Lung (tissue), 12 donors: Measurements from ENCODE around the gene CLASRP. TPM values are rescaled to one million over a fixed set of nuclear protein-coding genes. Genes with fewer than 3 reads are reported as not detected.

Experiments
- ATAC-seq: fragments of 200-7000 bp; cut with Tn5 transposase; one replicate; pipeline ENCODE4 v1.9.1; 2020; ENCODE audit warnings: moderate number of reproducible peaks; ENCODE audit not compliant: insufficient read depth, low FRiP score
- DNase-seq, 3 donors: peaks; one replicate each; pipeline ENCODE4 v3.0.0-alpha.2; 2013 to 2017
- H3K27ac ChIP-seq, 2 donors: one replicate each; pipeline ENCODE4 v1.5.1; 2013; ENCODE audit warnings: mild to moderate bottlenecking in 2 of 2, moderate library complexity in 2 of 2, control low read depth in 1 of 2, inconsistent platforms in 1 of 2, low read depth in 1 of 2, low read length in 1 of 2
- H3K27me3 ChIP-seq, 3 donors: one replicate each; pipeline ENCODE4 v1.5.1; 2013; ENCODE audit warnings: low read length in 2 of 3; ENCODE audit not compliant: control insufficient read depth in 3 of 3, insufficient read depth in 3 of 3
- H3K36me3 ChIP-seq, 4 donors: one replicate each; pipeline ENCODE4 v1.5.1; 2013; ENCODE audit warnings: low read length in 4 of 4, mild to moderate bottlenecking in 1 of 4, moderate library complexity in 1 of 4; ENCODE audit not compliant: control insufficient read depth in 4 of 4, insufficient read depth in 4 of 4
- H3K4me1 ChIP-seq, 5 donors: one replicate each; pipeline ENCODE4 v1.5.1; 2013; ENCODE audit warnings: low read length in 5 of 5, mild to moderate bottlenecking in 2 of 5, moderate library complexity in 1 of 5; ENCODE audit not compliant: control insufficient read depth in 5 of 5, insufficient read depth in 5 of 5
- H3K4me3 ChIP-seq: one replicate; pipeline ENCODE4 v1.5.1; 2013; ENCODE audit warnings: mild to moderate bottlenecking, control low read depth, moderate library complexity
- H3K9ac ChIP-seq, 2 donors: one replicate each; pipeline ENCODE4 v1.5.1; 2013; ENCODE audit warnings: low read length in 2 of 2, control low read depth in 1 of 2; ENCODE audit not compliant: insufficient read depth in 1 of 2
- H3K9me3 ChIP-seq, 4 donors: one replicate each; pipeline ENCODE4 v1.5.1; 2013; ENCODE audit warnings: low read length in 3 of 4, mild to moderate bottlenecking in 1 of 4, moderate library complexity in 1 of 4; ENCODE audit not compliant: control insufficient read depth in 4 of 4, insufficient read depth in 3 of 4
- WGBS, 2 donors: extraction: QIAGEN DNeasy Blood & Tissue Kit; methylation state at CpG; one replicate each; pipeline ENCODE4 v1.1.7; 2013; 5-methylcytosine and 5-hydroxymethylcytosine counted together
- polyA plus RNA-seq, 2 donors: library from polyadenylated mRNA; stranded (reverse); fragments of 200-250 nt; gene quantifications; one replicate each; pipeline ENCODE4 v1.2.1, GENCODE V29; 2013
- total RNA-seq, 2 donors: library from RNA; depleted of rRNA in 1 of 2; stranded (reverse); fragments of >200 nt in 1 of 2; gene quantifications; one replicate each; pipeline ENCODE4 v1.2.1, GENCODE V29; 2014 to 2021
- TF ChIP-seq, protein P1 (sequence below): IDR thresholded peaks from 2 replicates; pipeline ENCODE4 v1.5.1; 2012; ENCODE audit warnings: mild to moderate bottlenecking; ENCODE audit errors: control extremely low read depth, extremely low read depth
- donor health status: control.
- donor health status: control.
- donor health status: Bipolar disorder and iron deficiency.
- donor health status: healthy.
- donor health status: DM: yes; HTN: yes; CAD: no.

CLASRP gene
- total and polyA plus RNA-seq, 4 donors, result 23.9 to 107 (median 57.6) TPM

DNA sequence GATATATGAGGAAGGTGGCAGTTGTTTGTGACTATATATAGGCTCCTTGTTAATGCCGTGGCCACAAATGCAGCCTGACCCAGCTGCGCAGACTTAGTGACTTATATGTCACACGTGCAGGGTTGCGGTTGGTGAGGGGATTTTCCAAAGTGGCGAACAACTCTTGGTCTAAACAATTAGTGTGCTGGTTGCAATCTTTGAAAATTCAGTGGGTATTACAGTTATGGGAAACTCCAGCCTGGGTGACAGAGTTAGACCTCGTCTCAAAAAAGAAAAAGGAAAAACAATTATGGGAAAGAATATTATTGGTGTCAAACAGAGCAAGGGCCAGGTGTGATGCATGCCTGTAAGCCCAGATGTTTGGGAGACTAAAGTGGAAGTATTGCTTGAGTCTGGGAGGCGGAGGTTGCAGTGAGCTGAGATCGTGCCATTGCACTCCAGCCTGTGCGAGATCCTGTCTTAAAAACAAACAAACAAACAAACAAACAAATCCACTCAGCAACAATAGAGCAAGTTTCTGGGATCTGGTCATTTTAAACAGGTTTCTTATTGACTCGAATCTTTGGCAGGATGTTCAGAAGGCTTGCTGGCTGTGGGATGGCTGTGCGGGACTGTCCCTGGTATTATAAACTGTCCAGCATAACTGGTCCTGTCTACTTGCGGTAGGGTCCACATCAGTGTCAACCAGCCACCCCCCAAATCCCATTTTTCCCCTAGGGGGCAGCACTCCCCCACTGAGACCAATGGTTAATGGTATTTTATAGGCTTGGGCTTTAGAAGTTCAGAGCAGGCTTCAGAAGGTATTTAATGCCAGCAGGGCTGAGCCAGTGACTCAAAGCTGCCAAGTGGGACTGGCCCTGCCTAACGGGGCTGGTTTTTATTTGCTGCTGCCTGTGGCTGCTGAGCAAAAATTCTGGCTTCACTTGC, 22.2 kb upstream of the CLASRP start:
- peaks cover 0 to 33% (median 0%) of the 10 kb centered on the region in 4 donors for H3K36me3 ChIP-seq
- no peaks in the 10 kb centered on the region for H3K9me3 ChIP-seq
- H3K9ac ChIP-seq, result no peak overlapping the region
- H3K4me1 ChIP-seq, result no peaks in the 10 kb centered on the region
- ATAC-seq (no peak), DNase-seq (peak; percentile 62 to 68 (median 63))
- no peaks in the 10 kb centered on the region for H3K27me3 ChIP-seq
- H3K27ac ChIP-seq, result no peak overlapping the region
- H3K4me3 ChIP-seq, result no peak overlapping the region
- TF ChIP-seq, protein P1, sequence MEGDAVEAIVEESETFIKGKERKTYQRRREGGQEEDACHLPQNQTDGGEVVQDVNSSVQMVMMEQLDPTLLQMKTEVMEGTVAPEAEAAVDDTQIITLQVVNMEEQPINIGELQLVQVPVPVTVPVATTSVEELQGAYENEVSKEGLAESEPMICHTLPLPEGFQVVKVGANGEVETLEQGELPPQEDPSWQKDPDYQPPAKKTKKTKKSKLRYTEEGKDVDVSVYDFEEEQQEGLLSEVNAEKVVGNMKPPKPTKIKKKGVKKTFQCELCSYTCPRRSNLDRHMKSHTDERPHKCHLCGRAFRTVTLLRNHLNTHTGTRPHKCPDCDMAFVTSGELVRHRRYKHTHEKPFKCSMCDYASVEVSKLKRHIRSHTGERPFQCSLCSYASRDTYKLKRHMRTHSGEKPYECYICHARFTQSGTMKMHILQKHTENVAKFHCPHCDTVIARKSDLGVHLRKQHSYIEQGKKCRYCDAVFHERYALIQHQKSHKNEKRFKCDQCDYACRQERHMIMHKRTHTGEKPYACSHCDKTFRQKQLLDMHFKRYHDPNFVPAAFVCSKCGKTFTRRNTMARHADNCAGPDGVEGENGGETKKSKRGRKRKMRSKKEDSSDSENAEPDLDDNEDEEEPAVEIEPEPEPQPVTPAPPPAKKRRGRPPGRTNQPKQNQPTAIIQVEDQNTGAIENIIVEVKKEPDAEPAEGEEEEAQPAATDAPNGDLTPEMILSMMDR, result peak; percentile 44
- WGBS, 2 donors, result 68 to 74% methylated on average over 13 of the region's 13 CpGs

DNA sequence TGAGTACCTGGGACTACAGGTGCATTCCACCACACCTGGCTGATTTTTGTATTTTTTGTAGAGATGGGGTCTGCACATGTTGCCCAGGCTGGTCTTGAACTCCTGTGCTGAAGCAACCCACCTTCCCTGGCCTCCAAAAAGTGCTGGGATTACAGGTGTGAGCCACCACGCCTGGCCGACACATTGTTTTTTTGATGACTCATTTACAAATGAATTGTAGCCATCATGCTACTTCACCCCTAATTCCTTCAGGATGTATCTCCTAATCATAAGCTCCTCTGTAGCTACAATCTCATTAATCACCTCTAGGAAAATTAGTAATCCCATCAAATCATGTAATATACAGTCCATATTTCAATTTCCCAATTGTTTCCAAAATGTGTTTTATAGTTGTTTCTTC, 19.7 kb upstream of the CLASRP start:
- WGBS, 2 donors, result 86 to 94% methylated on average over 2 of the region's 2 CpGs
- no peak overlapping the region for H3K4me3 ChIP-seq

DNA sequence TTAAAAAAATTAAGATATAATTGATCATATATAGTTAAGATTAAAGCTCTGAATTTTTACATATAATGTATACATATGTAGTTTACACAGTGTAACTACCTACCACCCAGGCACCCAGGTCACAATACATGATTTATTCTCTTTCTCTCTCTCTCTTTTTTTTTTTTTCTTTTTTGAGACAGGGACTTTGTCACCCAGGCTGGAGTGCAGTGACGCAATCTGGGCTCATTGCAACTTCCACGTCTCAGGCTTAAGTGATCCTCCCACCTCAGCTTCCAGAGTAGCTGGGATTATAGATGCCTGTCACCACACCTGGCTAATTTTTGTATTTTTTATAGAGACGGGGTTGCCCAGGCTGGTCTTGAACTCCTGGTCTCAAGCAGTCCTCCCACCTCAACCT, 18.8 kb upstream of the CLASRP start:
- Histone ChIP-seq H3K27ac (no peak overlapping the region), H3K4me1 (no peaks in the 10 kb centered on the region), H3K9me3 (no peaks in the 10 kb centered on the region), H3K9ac (no peak overlapping the region), H3K4me3 (no peak overlapping the region), H3K27me3 (no peaks in the 10 kb centered on the region), H3K36me3 (peaks cover 0 to 20% (median 0%) of the 10 kb centered on the region in 4 donors)
- TF ChIP-seq, protein P1, result no peak
- ATAC-seq, result no peak
- DNase-seq, result no peak
- WGBS, 2 donors, result 67 to 79% methylated on average over 3 of the region's 3 CpGs

More for the DNA sequence above, 19.7 kb upstream of the CLASRP start:
- TF ChIP-seq, protein P1, result no peak
- Histone ChIP-seq H3K27me3 (no peaks in the 10 kb centered on the region), H3K9ac (no peak overlapping the region), H3K27ac (no peak overlapping the region), H3K4me1 (no peaks in the 10 kb centered on the region), H3K9me3 (no peaks in the 10 kb centered on the region), H3K36me3 (peaks cover 0 to 20% (median 0%) of the 10 kb centered on the region in 4 donors)
- DNase-seq, result no peak
- no peak for ATAC-seq
